ENCODE data around the gene EMSY. TPM values are rescaled to one million over a fixed set of nuclear protein-coding genes. Genes with fewer than 3 reads are reported as not detected.

EMSY gene
- total and polyA plus RNA-seq, 2 donors (not counting 3 experiments of a cell fraction or from before 2014, with no cell fraction given) = 18.3 to 25.7 TPM

GRCh38 chr11:76493626-76494539 lies 49.1 kb downstream of the EMSY start:
- H3K9me1 ChIP-seq (replicated peaks; ENCODE audit: control insufficient read depth, extremely low read depth, insufficient read depth, low read length) = no peaks in the 10 kb centered on the region
- ChIA-PET POLR2A (interaction anchor here (0.6 kb wide), 1 partner anchor 19 kb away, joined by 3 read pairs; no protein-coding TSS in a partner anchor), CTCF (interaction anchor here (0.7 to 1.4 kb wide), 2 partner anchors 19 to 27 kb away, joined by 4 read pairs; no protein-coding TSS in a partner anchor)
- no peaks in the 10 kb centered on the region for H3K79me2 ChIP-seq (ENCODE audit: control insufficient read depth, insufficient read depth, low read length)
- intact Hi-C loops (cut with micrococcal nuclease) (no loop called here), dilution Hi-C loops (cut with MboI; ENCODE audit: extremely low pct_ligation_motif_present, low sequenced_read_pairs) (no loop called here)
- H3K9ac ChIP-seq (replicated peaks; ENCODE audit: extremely low read depth, insufficient read depth, low read length) = no peak overlapping the region
- no peak for TF ChIP-seq MYC (IDR thresholded peaks at IDR 0.05; ENCODE audit: low read depth, low read length)
- TF ChIP-seq FOS (IDR thresholded peaks at IDR 0.05; ENCODE audit: borderline replicate concordance, insufficient read depth, low read length) = no peak
- TF ChIP-seq CTCF (IDR thresholded peaks at IDR 0.05; ENCODE audit: extremely low read depth in 1 of 2, insufficient read depth in 1 of 2, low read depth in 1 of 2, low read length in 2 of 2) = no peak
- no peak for TF ChIP-seq POLR2A (IDR thresholded peaks at IDR 0.05; ENCODE audit: low read depth, low read length)
- TF ChIP-seq GATA2 (IDR thresholded peaks at IDR 0.05; ENCODE audit: insufficient read depth, insufficient read length, low read depth, low read length) = no peak
- no peak for TF ChIP-seq MAX (IDR thresholded peaks at IDR 0.05; ENCODE audit: insufficient read depth, insufficient read length)
- TF ChIP-seq JUN (IDR thresholded peaks at IDR 0.05; ENCODE audit: borderline replicate concordance, insufficient read depth, insufficient read length, low read depth) = no peak
- no peak for TF ChIP-seq POLR2AphosphoS5 (IDR thresholded peaks at IDR 0.05; ENCODE audit: insufficient read depth, low read depth, low read length)
- TF ChIP-seq EZH2 (IDR thresholded peaks at IDR 0.05; ENCODE audit: borderline replicate concordance, low read depth, low read length, severe bottlenecking) = no peak
- H3K27ac ChIP-seq (ENCODE audit: insufficient read depth, low read depth, low read length) = no peak overlapping the region
- no peaks in the 10 kb centered on the region for H3K4me1 ChIP-seq (ENCODE audit: control insufficient read depth, extremely low read depth, insufficient read depth, low read length)
- H3K9me3 ChIP-seq (replicated peaks; ENCODE audit: control insufficient read depth, insufficient read depth, low read length) = no peaks in the 10 kb centered on the region
- FAIRE-seq = no peak
- H3K36me3 ChIP-seq (ENCODE audit: control insufficient read depth in 2 of 2, extremely low read depth in 1 of 2, insufficient read depth in 2 of 2, low read length in 2 of 2) = peaks cover 4 to 5% of the 10 kb centered on the region in 2 experiments
- no peak overlapping the region for H3K4me3 ChIP-seq (replicated peaks in 1 of 3; ENCODE audit: insufficient read depth in 1 of 3, low read depth in 1 of 3, low read length in 3 of 3)
- H3K27me3 ChIP-seq (ENCODE audit: control insufficient read depth in 2 of 2, insufficient read depth in 2 of 2, low read length in 2 of 2) = no peaks in the 10 kb centered on the region
- no peak overlapping the region for H3K4me2 ChIP-seq (ENCODE audit: insufficient read depth, low read length)
- BruUV-seq (replicated peaks) = no TSS peak
- DNase-seq (ENCODE audit: low read depth, low spot score) = no peak
- no peaks in the 10 kb centered on the region for H4K20me1 ChIP-seq (replicated peaks; ENCODE audit: control insufficient read depth, extremely low read depth, insufficient read depth, low read length)
- no peak overlapping the region for H2AFZ ChIP-seq (ENCODE audit: low read depth, low read length)

Data from endothelial cell of umbilical vein (primary cell).